Medulla oblongata (tissue), 1 donor: ENCODE results near the gene COQ2.
"Not testable (repeated sequence)": the region's sequence is repeated elsewhere in the genome, so short reads cannot be mapped to it uniquely, and the experiment has no call there.

Source experiments
- DNase-seq: peaks from one replicate; pipeline ENCODE4 v3.0.0-alpha.2; 2015; ENCODE audit errors: extremely low spot score

The COQ2 gene

DNA sequence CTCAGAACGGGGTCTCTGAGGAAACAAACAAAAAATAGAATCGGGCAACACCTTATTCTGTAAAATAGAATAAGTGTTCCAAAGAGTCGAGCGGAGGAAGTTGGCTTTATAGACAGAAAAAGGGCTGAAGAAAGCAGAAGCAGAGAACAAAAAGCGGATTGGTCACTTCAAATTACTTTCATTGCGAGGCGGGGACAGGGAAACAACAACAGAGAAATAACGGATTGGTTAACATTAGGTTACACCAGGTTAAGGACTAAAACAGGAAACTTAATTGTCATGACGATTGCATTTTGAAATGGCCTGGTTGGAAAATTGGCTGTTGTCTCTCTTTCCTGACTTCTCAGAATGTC lies 433 bp upstream of the COQ2 start:
- DNase-seq = peak; percentile 73

DNA sequence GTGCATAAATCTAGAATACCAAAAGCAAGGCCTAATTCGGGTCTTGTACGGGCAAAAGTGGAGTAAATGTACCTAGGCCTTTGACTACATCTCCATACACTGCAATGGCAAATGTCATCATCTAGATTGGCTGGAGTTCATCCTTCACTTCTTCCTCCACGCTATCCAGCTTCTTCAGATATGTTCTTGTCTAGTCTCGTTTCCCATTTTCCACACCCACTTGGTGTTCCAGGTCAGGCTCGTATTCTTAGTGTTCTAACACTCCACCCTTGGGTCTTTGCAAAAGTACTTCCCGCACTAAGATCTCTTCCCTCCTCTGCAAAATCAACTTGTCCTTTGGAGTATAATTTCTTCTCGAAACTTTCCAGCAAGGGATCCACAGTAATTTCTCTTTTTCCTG lies 1.4 kb downstream of the COQ2 start:
- DNase-seq = peak; percentile 9

GRCh38 chr4:83282049-83282535 lies 2.5 kb downstream of the COQ2 start:
- peak; percentile 76 for DNase-seq

GRCh38 chr4:83281307-83281706 lies 3.3 kb downstream of the COQ2 start:
- no peak for DNase-seq

GRCh38 chr4:83276299-83277040 lies 8.1 kb downstream of the COQ2 start:
- no peak for DNase-seq

DNA sequence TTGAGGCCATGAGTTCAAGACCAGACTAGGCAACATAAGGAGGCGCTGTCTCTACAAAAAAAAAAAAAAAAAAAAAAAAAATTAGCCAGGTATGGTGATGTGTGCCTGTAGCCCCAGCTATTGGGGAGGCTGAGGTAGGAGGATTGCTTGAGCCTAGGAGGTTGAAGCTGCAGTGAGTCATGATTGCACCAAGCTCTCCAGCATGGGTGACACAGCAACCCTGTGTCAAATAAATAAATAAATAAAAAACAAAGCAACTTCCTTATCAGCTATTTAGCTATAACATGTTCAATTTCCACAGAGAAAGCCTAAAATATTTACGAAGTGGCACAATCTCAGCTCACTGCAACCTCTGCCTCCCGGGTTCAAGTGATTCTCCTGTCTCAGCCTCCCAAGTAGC lies 10.7 kb downstream of the COQ2 start:
- not testable (repeated sequence) for DNase-seq

- no peak for DNase-seq
These were observed 11.7 kb downstream of the COQ2 start for GRCh38 chr4:83272900-83273299.

DNA sequence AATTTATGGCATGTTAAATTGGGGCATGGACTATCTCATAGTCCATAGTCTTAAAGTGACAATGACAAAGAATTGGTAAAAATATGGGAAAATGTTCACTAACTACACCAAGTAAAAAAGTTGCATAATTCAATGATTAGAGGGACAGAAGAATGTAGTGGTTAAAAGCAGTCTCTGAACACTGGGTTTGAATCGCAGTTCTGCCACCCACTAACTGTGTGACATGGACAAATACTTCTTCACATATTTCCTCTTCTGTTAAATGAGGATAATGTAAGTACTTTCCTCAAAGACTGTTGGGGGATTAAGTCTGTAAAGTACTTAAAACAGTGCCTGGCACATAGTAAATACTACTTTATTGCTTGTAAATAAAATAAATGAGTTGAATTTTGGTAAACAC lies 15.3 kb downstream of the COQ2 start:
- no peak for DNase-seq

- no peak for DNase-seq
These were observed 16.1 kb downstream of the COQ2 start for GRCh38 chr4:83268491-83268890.

DNA sequence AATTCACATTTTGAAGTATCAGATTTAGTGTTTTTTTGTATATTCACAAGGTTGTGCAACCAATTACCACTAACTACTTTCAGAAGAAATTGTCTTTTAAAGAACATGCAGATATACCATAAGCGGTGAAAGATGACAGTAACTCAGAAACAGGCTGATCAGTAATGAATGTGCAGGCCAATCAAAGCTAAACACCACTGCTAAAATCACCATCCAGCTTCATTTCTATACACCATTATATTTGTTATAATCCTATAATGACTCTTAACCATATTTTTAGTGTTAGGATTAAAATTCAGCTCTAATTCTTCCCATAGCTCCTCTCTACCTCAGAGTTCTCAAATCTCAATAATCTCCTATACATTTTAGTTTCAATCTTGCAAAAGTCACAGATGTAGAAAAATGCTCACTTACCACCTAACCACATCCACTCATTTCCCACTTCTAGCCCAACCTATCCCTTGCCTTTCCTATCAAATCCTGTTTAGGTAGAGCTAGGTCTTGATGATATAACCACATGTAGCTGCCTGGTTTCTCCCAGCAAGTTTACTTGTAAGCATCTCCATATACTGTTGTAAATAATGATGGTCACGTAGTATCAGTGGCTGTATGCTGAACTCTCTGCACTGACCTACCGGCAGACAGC lies 16.6 kb downstream of the COQ2 start:
- DNase-seq = no peak

DNA sequence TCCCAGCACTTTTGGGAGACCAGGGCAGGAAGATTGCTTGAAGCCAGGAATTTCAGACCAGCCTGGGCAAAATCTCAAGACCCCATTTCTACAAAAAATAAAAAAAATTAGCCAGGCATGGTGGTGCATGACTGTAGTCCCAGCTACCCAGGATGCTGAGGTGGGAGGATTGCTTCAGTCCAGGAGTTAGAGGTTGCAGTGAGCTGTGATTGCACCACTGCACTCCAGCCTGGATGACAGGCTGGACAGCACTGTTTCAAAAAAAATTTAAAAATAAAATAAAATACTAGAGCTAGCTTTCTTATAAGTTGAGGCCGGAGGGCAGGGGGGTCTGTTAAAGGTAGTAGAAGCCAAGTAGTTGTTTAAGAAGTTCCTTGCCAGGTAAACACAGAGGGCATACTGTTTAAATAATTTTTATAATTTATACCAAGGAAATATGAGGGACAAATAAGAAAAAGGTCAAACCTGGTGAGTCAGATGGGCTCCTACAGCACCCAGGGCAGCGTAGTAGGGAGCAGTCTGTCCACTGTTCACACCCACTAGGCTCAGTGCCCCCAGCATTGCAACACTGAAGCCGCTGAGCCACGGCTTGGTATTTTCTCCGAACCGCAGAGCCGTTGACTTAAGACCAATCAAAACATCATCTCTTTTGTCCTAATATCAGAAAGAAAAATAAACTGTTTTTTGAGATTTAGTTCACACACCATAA lies 17.3 kb downstream of the COQ2 start:
- no peak for DNase-seq

- no peak for DNase-seq
These were observed 17.9 kb downstream of the COQ2 start for GRCh38 chr4:83266689-83267088.

- no peak for DNase-seq
These were observed 21.5 kb downstream of the COQ2 start for GRCh38 chr4:83263106-83263505.

- no peak for DNase-seq
These were observed 21.9 kb downstream of the COQ2 start for GRCh38 chr4:83262682-83263081.

- DNase-seq = no peak
These were observed 23.3 kb downstream of the COQ2 start for GRCh38 chr4:83261307-83261706.

GRCh38 chr4:83259586-83259985 lies 25.0 kb downstream of the COQ2 start:
- DNase-seq = no peak

- DNase-seq = no peak
These were observed 26.1 kb downstream of the COQ2 start for GRCh38 chr4:83258461-83258860.

DNA sequence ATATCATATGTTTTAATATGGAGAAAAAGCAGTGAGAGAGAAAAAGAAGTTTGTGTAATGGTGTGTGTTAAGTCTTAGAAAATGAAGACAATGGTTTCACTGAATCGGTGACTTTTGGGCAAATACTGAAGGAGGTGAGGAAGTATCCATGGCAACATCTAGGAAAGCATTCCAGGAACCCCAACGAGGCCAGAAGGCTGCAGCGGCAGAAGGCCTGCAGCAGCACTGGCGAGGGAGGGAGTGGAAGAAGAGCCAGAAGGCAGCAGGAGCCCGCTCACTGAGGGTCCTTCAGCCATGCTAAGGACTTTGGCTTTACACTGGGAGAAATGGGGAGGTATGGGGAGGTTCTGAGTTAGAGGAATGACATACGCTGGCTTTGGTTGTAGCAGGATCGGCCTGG lies 26.8 kb downstream of the COQ2 start:
- no peak for DNase-seq

- no peak for DNase-seq
These were observed 29.0 kb downstream of the COQ2 start for GRCh38 chr4:83255584-83255983.

DNA sequence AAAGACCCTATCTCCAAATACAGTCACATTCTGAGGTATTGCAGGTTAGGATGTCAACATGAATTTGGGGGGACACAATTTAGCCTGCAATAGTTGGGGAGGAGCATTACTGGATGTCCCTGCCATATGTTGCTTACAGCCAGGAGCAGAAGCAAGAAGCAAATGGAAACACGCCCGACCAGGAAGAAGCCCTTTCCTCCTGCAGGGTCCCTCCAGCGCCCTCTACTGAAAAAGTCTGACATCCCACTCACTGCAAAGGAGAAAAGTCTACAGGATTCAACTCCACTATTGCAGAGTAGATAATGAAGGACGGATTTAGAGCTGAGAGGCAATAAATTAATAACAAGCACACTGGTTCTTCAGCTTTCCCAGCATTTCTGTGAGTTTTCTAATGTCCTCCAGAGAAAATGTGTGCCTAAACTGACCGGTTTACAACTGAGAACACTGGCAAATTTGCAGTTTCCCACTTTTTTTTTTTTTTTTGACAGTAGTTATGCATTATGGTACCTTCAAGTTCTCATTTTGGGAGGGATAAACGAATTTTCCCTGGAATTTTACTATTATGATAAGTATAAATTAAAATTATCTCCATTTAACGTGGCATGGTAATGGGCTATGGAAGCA lies 31.7 kb downstream of the COQ2 start:
- peak; percentile 64 for DNase-seq

DNA sequence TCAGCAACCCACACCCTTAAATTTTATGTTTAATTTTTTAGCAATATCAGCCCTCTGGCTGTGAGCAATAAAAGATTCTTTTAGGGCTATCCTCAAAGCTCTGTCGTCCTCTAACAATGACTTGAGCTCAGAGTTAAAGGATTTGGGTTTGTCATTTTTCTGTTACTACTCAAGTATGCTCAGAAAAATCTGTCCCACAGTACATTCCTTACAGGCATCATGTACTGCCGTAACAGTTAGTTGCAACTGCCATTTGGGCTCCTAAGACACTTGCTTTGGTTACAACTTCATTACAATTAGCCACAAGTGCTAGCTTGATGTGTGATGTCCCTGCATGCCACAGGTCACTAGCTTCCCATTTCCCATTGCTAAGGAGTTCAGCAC lies 33.2 kb downstream of the COQ2 start:
- no peak for DNase-seq

- DNase-seq = no peak
These were observed 33.7 kb downstream of the COQ2 start for GRCh38 chr4:83250687-83251446.
